ENCODE measurements around the gene RCAN2. TPM values are rescaled to one million over a fixed set of nuclear protein-coding genes. Genes with fewer than 3 reads are reported as not detected.

The RCAN2 gene
- total RNA-seq, 1 experiment from 2014 or later, result 7.6 TPM

Other genes starting within 250 kb of the RCAN2 start
- 0.10 TPM in 1 of 2 replicates, not detected in the other for gene CYP39A1, start 161.4 kb upstream of the RCAN2 start, total RNA-seq (2014; rRNA removed; shearing (Covaris generic); ENCODE audit: low replicate concordance)
- 0.32 and 15.2 TPM in 2 replicates for gene SLC25A27, start 161.5 kb upstream of the RCAN2 start, total RNA-seq (2014; rRNA removed; shearing (Covaris generic); ENCODE audit: low replicate concordance)
- gene TDRD6, start 196.4 kb upstream of the RCAN2 start, total RNA-seq (2014; rRNA removed; shearing (Covaris generic); ENCODE audit: low replicate concordance), result not detected in 2 replicates
- gene PLA2G7, start 243.9 kb upstream of the RCAN2 start, total RNA-seq (2014; rRNA removed; shearing (Covaris generic); ENCODE audit: low replicate concordance), result not detected in 2 replicates